IPS-11a (cell line): ENCODE results near the gene EBI3.
"Not testable (repeated sequence)": the region's sequence is repeated elsewhere in the genome, so short reads cannot be mapped to it uniquely, and the experiment has no call there.

Experiments
- H3K4me3 ChIP-seq: one replicate; pipeline ENCODE4 v1.5.1; 2013; ENCODE audit warnings: low read depth, low read length, control low read depth

The EBI3 gene

GRCh38 chr19:4274321-4274686 is 45.0 kb downstream of the EBI3 start:
- H3K4me3 ChIP-seq, result not testable (repeated sequence)

- H3K4me3 ChIP-seq, result no peak overlapping the region
These were observed 47.9 kb downstream of the EBI3 start for GRCh38 chr19:4277191-4277696.

GRCh38 chr19:4278010-4278409 is 48.7 kb downstream of the EBI3 start:
- no peak overlapping the region for H3K4me3 ChIP-seq

- H3K4me3 ChIP-seq, result peak within 1 kb of the TSS; percentile 53
These were observed 49.3 kb downstream of the EBI3 start, which contains the start of gene SHD for GRCh38 chr19:4278419-4279266. Gene SHD, plus strand, starts transcription at chr19:4279266. Its CDS starts 798 bp downstream, at chr19:4280064.

- peak overlapping the region; percentile 53 for H3K4me3 ChIP-seq
These were observed 49.9 kb downstream of the EBI3 start for GRCh38 chr19:4279267-4279529.

GRCh38 chr19:4279530-4280422 is 50.5 kb downstream of the EBI3 start:
- H3K4me3 ChIP-seq, result peak overlapping the region; percentile 53

GRCh38 chr19:4284176-4284958 is 55.0 kb downstream of the EBI3 start:
- no peak overlapping the region for H3K4me3 ChIP-seq

- no peak overlapping the region for H3K4me3 ChIP-seq
These were observed 55.7 kb downstream of the EBI3 start for GRCh38 chr19:4284974-4285373.

- H3K4me3 ChIP-seq, result not testable (repeated sequence)
These were observed 56.8 kb downstream of the EBI3 start for GRCh38 chr19:4286141-4286540.
